Right lobe of liver (tissue), 4 donors: Measurements from ENCODE around the gene UBE2E2.

ENCODE experiments used
- CTCF ChIP-seq, 4 donors: fragments of 200-600 bp in 3 of 4; fragments of 450-650 bp in 1 of 4; IDR thresholded peaks; one replicate each; pipeline versions ENCODE4 v1.5.1 to v1.8.0; 2016 to 2022; ENCODE audit warnings: antibody characterized with exemption in 4 of 4, mild to moderate bottlenecking in 2 of 4
- POLR2A ChIP-seq: fragments of 450-650 bp; IDR thresholded peaks from one replicate; pipeline ENCODE4 v1.6.1; 2017; ENCODE audit warnings: antibody characterized with exemption, mild to moderate bottlenecking
- donor health status: DM: no; HTN: no; CAD: no.
- donor health status: DM: no; HTN: no; CAD: no.
- donor health status: DM: no; HTN: yes; CAD: no.

GRCh38 chr3:23481011-23481615 is 278.0 kb downstream of the UBE2E2 start:
- no peak for TF ChIP-seq CTCF (IDR thresholded peaks at IDR 0.05)
- TF ChIP-seq POLR2A = no peak
